ENCODE measurements around the gene PNPLA1.

The PNPLA1 gene

DNA sequence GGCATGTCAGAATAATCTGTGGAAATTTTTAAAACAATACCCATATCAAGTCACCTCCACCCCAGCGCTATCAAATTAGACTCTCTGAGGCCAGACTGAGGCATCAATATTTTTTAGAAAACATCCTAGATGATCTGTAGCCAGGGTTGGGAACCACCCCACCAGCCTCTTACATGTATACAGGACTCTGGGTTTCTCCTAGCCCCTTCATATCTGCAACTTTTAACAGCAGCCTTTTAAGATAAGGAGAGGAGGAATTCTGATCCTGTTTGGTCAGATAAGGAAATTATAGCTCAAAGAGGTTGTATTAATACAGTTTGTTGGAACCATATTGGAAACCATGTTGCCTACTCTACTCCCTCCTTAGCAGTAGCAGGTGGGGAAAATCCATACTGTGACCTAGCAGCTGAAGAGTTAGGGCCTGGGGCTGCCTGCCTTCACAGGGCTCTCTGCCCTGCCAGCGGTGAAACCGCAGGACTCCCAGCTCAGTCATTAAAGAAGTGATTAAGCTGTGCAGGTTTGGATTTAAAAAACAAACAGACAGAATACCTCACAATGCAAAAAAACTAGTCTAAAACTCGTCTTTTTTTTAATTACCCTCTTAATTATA lies 43.3 kb upstream of the PNPLA1 start:
- no peak for DNase-seq (ENCODE audit: low read depth)
- no peak for TF ChIP-seq CTCF (IDR thresholded peaks at IDR 0.05; ENCODE audit: low read length, missing control alignments)

DNA sequence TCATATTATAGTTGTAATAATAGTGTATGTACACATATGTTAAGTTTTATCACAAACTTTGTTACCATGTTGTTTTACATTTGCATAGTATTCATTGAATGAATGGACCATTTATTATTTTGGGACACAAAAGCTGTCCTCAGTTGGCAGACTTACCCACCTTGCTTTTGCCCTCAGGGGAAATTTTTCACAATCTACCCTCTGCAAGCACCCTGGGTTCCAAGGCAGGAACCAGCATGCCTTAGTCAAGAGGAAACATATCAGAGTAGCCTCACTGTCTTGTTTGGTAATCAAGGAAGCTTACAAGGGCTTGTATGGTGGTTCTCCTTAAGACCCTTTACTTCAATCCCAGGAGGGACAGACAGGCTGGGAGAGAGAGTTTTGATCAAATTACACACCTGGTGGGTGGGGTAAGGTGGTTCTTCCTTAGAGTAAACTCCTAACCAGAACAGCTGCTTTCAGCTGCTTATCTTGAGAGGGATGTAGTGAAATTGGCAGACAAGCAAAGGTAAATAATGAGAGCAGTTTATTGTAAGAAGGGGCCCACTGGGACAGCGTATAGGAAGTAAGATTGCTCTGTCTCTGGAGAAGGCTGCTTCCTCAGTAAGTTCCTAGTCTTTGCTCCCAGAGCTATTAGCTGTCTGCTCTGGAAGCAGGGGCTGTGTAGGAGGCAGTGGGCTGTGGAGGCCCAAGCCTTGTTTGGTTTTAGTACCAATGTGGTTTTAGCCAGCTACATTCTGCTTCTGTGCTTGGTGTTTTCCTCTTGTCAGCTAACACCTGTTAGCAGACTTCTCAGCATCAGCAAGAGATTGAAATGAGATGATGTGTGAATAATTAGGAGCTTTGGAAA lies 42.3 kb upstream of the PNPLA1 start:
- no peak for TF ChIP-seq CTCF (IDR thresholded peaks at IDR 0.05; ENCODE audit: low read length, missing control alignments)
- H3K4me3 ChIP-seq (replicated peaks; ENCODE audit: low read depth, low read length): no peak overlapping the region
- no peak for DNase-seq (ENCODE audit: low read depth)

More for the DNA sequence above, 43.3 kb upstream of the PNPLA1 start:
- H3K4me3 ChIP-seq (replicated peaks; ENCODE audit: low read depth, low read length): no peak overlapping the region

- no peak for TF ChIP-seq CTCF (IDR thresholded peaks at IDR 0.05; ENCODE audit: low read length, missing control alignments)
- DNase-seq (ENCODE audit: low read depth): no peak
- H3K4me3 ChIP-seq (replicated peaks; ENCODE audit: low read depth, low read length): no peak overlapping the region
Measured at GRCh38 chr6:36229223-36229622, 40.6 kb upstream of the PNPLA1 start.

DNA sequence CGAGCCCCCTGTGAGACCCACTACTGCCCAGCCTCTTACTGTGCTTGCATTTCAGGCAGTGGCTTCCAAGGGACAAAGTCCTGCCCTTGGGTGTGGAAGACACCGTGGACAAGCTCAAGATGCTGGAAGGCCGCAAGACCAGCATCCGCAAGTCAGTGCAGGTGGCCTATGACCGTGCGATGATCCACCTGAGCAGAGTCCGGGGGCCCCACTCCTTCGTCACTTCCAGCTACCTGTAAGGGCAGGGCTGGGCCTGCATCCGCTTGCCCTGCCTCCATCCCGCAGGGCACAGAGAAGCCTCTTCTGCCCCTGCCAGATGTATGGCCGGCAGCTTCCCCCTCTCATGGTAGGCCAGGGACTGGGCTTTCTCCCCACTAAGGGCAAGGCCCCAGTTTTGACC lies 39.5 kb upstream of the PNPLA1 start:
- TF ChIP-seq CTCF (IDR thresholded peaks at IDR 0.05; ENCODE audit: low read length, missing control alignments): no peak
- no peak overlapping the region for H3K4me3 ChIP-seq (replicated peaks; ENCODE audit: low read depth, low read length)
- no peak for DNase-seq (ENCODE audit: low read depth)

DNA sequence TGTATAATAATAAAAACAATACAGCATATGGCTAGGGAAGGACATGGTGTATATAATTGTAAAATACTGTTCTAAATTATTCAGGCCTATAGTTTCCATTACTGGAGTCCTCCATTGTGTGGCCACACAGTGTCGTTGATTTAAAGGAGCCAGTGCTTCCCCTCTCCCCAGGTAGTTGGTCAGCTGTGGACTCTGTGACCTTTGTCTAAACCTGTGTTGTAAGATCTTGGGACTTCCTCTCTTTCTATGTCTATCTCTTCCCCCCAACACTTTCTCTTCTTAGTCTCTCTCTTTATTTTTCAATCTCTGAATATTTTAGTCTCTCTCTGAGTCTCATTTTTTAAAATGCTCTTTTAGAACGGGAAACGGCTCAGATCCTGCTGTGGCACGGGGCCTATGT lies 37.7 kb upstream of the PNPLA1 start:
- H3K4me3 ChIP-seq (replicated peaks; ENCODE audit: low read depth, low read length): no peak overlapping the region
- no peak for TF ChIP-seq CTCF (IDR thresholded peaks at IDR 0.05; ENCODE audit: low read length, missing control alignments)
- no peak for DNase-seq (ENCODE audit: low read depth)

- no peak for TF ChIP-seq CTCF (IDR thresholded peaks at IDR 0.05; ENCODE audit: low read length, missing control alignments)
- no peak overlapping the region for H3K4me3 ChIP-seq (replicated peaks; ENCODE audit: low read depth, low read length)
Measured at GRCh38 chr6:36235309-36235708, 34.6 kb upstream of the PNPLA1 start.

More at GRCh38 chr6:36235309-36235708, 34.6 kb upstream of the PNPLA1 start:
- DNase-seq (ENCODE audit: low read depth): no peak
